HCT116 (cell line): ENCODE data around the gene TMEM132A. TPM values are rescaled to one million over a fixed set of nuclear protein-coding genes. Genes with fewer than 3 reads are reported as not detected.

Experiments
- ATAC-seq: fragments of 200-7000 bp; cut with Tn5 transposase; 2 replicates; pipeline ENCODE4 v1.9.1; 2020; ENCODE audit warnings: mild to moderate bottlenecking, moderate library complexity
- BruUV-seq: library from RNA; stranded (reverse); fragments of 400-500 nt; replicated peaks from 2 replicates; lab custom pipeline; 2021; lab: Mats Ljungman, UMichigan
- CTCF ChIA-PET: fragments of 300-600 bp; sonication (Branson Sonifier 250); formaldehyde crosslinking; loops from one replicate; lab custom pipeline; 2021; ENCODE audit warnings: antibody characterized with exemption; lab: Charles Lee
- POLR2A ChIA-PET: fragments of 300-600, 350-600 bp; sonication (Branson Sonifier 250); formaldehyde crosslinking; loops from one replicate; lab custom pipeline; 2021; ENCODE audit warnings: antibody characterized with exemption; lab: Charles Lee
- RAD21 ChIA-PET, 2 experiments: fragments of 300-600 bp; sonication (Branson Sonifier 250); formaldehyde crosslinking; loops; one replicate each; lab custom pipeline; 2023; ENCODE audit warnings: low total read pairs in 2 of 2; ENCODE audit not compliant: uncharacterized antibody in 2 of 2, unreplicated experiment in 2 of 2, low non-redundant PET in 1 of 2; lab: Charles Lee
- DNase-seq: peaks from one replicate; pipeline ENCODE4 v3.0.0-alpha.2; 2010; ENCODE audit warnings: low read depth, low spot score
- H2AFZ ChIP-seq: fragments of 200-600 bp; shearing (Covaris generic), sonication (generic); 2 replicates; pipeline ENCODE4 v1.6.1; 2017; ENCODE audit warnings: low read depth, mixed run types, mixed read lengths, antibody characterized with exemption, low read length; ENCODE audit not compliant: poor library complexity, severe bottlenecking
- H3K27ac ChIP-seq: 2 replicates; pipeline ENCODE4 v1.5.1; 2012; ENCODE audit warnings: low read depth, low read length
- H3K27me3 ChIP-seq: fragments of 200-600 bp; sonication (generic); 2 replicates; pipeline ENCODE4 v1.6.1; 2016; ENCODE audit warnings: mixed run types, low read length, mixed read lengths; ENCODE audit not compliant: insufficient read depth
- H3K36me3 ChIP-seq, 2 experiments: fragments of 200-500 bp in 1 of 2; fragments of 200-600 bp in 1 of 2; sonication (Bioruptor generic) in 1 of 2; sonication (generic) in 1 of 2; 2 replicates each; pipeline versions ENCODE4 v1.5.1 to v1.6.1; 2014 to 2016; ENCODE audit warnings: low read length in 2 of 2, inconsistent platforms in 1 of 2, mixed read lengths in 1 of 2, mixed run types in 1 of 2; ENCODE audit not compliant: insufficient read depth in 2 of 2, control insufficient read depth in 1 of 2
- H3K4me1 ChIP-seq, 2 experiments: fragments of 200-600 bp in 1 of 2; sonication (generic) in 1 of 2; 2 replicates each; pipeline versions ENCODE4 v1.5.1 to v1.6.1; 2012 to 2017; ENCODE audit warnings: low read length in 2 of 2, inconsistent platforms in 1 of 2, mild to moderate bottlenecking in 1 of 2, mixed read lengths in 1 of 2, mixed run types in 1 of 2, moderate library complexity in 1 of 2; ENCODE audit not compliant: insufficient read depth in 2 of 2, control insufficient read depth in 1 of 2
- H3K4me2 ChIP-seq: fragments of 200-600 bp; sonication (generic); 2 replicates; pipeline ENCODE4 v1.6.1; 2017; ENCODE audit warnings: mixed run types, low read length, mixed read lengths
- H3K4me3 ChIP-seq, 2 experiments: fragments of 200-600 bp in 1 of 2; sonication (generic) in 1 of 2; replicated peaks in 1 of 2; 2 replicates each; pipeline ENCODE4 v1.5.1; 2011 to 2016; ENCODE audit warnings: low read length in 2 of 2, control low read depth in 1 of 2, low read depth in 1 of 2, mild to moderate bottlenecking in 1 of 2, mixed read lengths in 1 of 2, mixed run types in 1 of 2
- H3K79me2 ChIP-seq: fragments of 200-600 bp; sonication (generic); 2 replicates; pipeline ENCODE4 v1.6.1; 2017; ENCODE audit warnings: mild to moderate bottlenecking, mixed run types, low read length, moderate library complexity, mixed read lengths; ENCODE audit not compliant: insufficient read depth
- H3K9ac ChIP-seq: fragments of 200-600 bp; sonication (generic); 2 replicates; pipeline ENCODE4 v1.6.1; 2016; ENCODE audit warnings: low read length, mixed read lengths
- H3K9me2 ChIP-seq: fragments of 200-600 bp; sonication (generic), shearing (Covaris generic); 2 replicates; pipeline ENCODE4 v1.6.1; 2017; ENCODE audit warnings: mixed run types, mild to moderate bottlenecking, moderate library complexity; ENCODE audit not compliant: insufficient read depth
- H3K9me3 ChIP-seq, 2 experiments: fragments of 200-500 bp in 1 of 2; fragments of 200-600 bp in 1 of 2; sonication (Bioruptor generic) in 1 of 2; sonication (generic) in 1 of 2; 2 replicates each; pipeline ENCODE4 v1.6.1; 2014 to 2017; ENCODE audit warnings: low read length in 2 of 2, mixed read lengths in 2 of 2, inconsistent platforms in 1 of 2, low read depth in 1 of 2, mild to moderate bottlenecking in 1 of 2, mixed run types in 1 of 2, moderate library complexity in 1 of 2; ENCODE audit not compliant: control insufficient read depth in 1 of 2, insufficient read depth in 1 of 2
- H4K20me1 ChIP-seq: fragments of 200-600 bp; sonication (generic), shearing (Covaris generic); 2 replicates; pipeline ENCODE4 v1.6.1; 2017; ENCODE audit warnings: mixed run types, mild to moderate bottlenecking, moderate library complexity; ENCODE audit not compliant: insufficient read depth
- CBX3 ChIP-seq: IDR thresholded peaks from 2 replicates; pipeline ENCODE4 v1.6.1; 2012; ENCODE audit warnings: low read depth
- EGR1 ChIP-seq: IDR thresholded peaks from 2 replicates; pipeline ENCODE4 v1.6.1; 2012; ENCODE audit warnings: low read depth
- ELF1 ChIP-seq: IDR thresholded peaks from 2 replicates; pipeline ENCODE4 v1.6.1; 2012; ENCODE audit warnings: low read depth, borderline replicate concordance
- EZH2 ChIP-seq: fragments of 200-600 bp; sonication (generic); IDR thresholded peaks from 2 replicates; pipeline ENCODE4 v1.6.1; 2017; ENCODE audit warnings: antibody characterized with exemption, mixed run types
- POLR2AphosphoS5 ChIP-seq: IDR thresholded peaks from 2 replicates; pipeline ENCODE4 v1.6.1; 2011; ENCODE audit warnings: mild to moderate bottlenecking, low read depth, low read length, moderate library complexity
- SIN3A ChIP-seq: IDR thresholded peaks from 2 replicates; pipeline ENCODE4 v1.6.1; 2012; ENCODE audit warnings: low read depth
- SRF ChIP-seq: IDR thresholded peaks from 2 replicates; pipeline ENCODE4 v1.6.1; 2012; ENCODE audit warnings: low read depth
- TCF7L2 ChIP-seq: IDR thresholded peaks from 2 replicates; pipeline ENCODE4 v1.7.0; 2011; ENCODE audit warnings: borderline replicate concordance, inconsistent platforms; ENCODE audit not compliant: insufficient read depth, insufficient read length; ENCODE audit errors: extremely low read depth
- ZFX ChIP-seq: fragments of 450-650 bp; IDR thresholded peaks from 2 replicates; pipeline ENCODE4 v1.6.1; 2017
- intact Hi-C: fragments of 100-400 bp; cut with micrococcal nuclease; formaldehyde crosslinking; loops from 2 replicates; pipeline ENCODE4 v1.10.0; 2022
- total RNA-seq: library from RNA; stranded (reverse); gene quantifications from one replicate; pipeline ENCODE4 v1.2.1, GENCODE V29; 2021; ENCODE audit not compliant: unreplicated experiment
- TF ChIP-seq, protein P1 (sequence below): IDR thresholded peaks from 2 replicates; pipeline ENCODE4 v1.6.1; 2012; ENCODE audit warnings: low read depth
- TF ChIP-seq, protein P2 (sequence below): IDR thresholded peaks from 2 replicates; pipeline ENCODE4 v1.6.1; 2012
- TF ChIP-seq, protein P3 (sequence below), 3 experiments: fragments of 200-600 bp in 1 of 3; sonication (generic) in 1 of 3; IDR thresholded peaks in 2 of 3; conservative IDR thresholded peaks in 1 of 3; 2 replicates each; pipeline ENCODE4 v1.5.1; 2012 to 2017; ENCODE audit warnings: low read depth in 2 of 3, low read length in 2 of 3, antibody characterized with exemption in 1 of 3, borderline replicate concordance in 1 of 3, control low read depth in 1 of 3, mild to moderate bottlenecking in 1 of 3, mixed read lengths in 1 of 3, mixed run types in 1 of 3, moderate library complexity in 1 of 3; ENCODE audit not compliant: insufficient read depth in 1 of 3
- TF ChIP-seq, protein P4 (sequence below): IDR thresholded peaks from 2 replicates; pipeline ENCODE4 v1.6.1; 2011; ENCODE audit warnings: mild to moderate bottlenecking, low read length, moderate library complexity; ENCODE audit not compliant: insufficient replicate concordance; ENCODE audit errors: extremely low read depth

The TMEM132A gene
- total RNA-seq, 1 experiment from 2014 or later: 120 TPM

DNA sequence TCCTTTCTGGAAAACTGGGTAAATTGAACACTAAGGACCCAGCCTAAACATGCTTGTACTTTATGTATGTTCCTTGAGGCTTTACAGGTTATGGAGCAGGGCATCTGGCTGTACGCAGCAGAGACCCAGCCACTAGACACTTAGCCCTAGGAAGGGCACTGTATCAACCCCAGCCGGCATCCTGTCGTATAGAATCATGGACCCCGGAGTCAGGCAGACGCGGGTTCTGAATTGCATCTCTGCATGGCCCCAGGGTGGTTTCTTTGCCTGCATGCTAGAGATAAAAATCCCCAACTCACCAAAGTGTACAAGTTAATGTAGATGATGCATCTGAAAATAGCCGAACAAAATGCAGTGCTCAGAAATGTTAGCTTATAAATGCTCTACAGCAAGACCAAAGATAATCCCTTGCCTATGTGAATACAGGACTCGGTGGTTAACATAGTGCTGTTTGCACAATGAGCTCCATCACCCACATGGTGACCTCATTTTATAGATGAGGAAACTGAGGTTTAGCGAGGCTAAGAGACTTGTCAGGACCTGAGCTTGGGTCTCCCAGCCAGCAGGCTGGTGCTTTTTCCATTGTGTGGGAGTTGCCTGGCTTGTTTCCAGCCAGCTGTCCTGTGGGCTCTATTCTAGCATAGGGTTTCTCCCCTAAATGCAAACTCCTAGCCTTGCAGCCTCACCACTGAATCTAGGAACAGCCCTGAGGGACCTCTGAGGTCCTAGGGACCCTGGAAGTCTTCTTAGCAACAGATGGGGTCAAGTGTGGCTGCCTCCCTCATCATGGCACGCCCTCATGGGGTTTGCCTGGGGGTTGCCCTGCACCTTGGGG, 54.5 kb downstream of the TMEM132A start:
- H3K9me2 ChIP-seq: no peaks in the 10 kb centered on the region
- H3K27me3 ChIP-seq: no peaks in the 10 kb centered on the region; the same call in 1 of the 2 replicates
- no TSS peak for BruUV-seq
- no peaks in the 10 kb centered on the region for H4K20me1 ChIP-seq
- TF ChIP-seq EGR1 (no peak), ZFX (no peak), SIN3A (no peak), CBX3 (no peak), TCF7L2 (no peak), SRF (no peak), POLR2AphosphoS5 (no peak), EZH2 (no peak), ELF1 (no peak)
- TF ChIP-seq, protein P1, sequence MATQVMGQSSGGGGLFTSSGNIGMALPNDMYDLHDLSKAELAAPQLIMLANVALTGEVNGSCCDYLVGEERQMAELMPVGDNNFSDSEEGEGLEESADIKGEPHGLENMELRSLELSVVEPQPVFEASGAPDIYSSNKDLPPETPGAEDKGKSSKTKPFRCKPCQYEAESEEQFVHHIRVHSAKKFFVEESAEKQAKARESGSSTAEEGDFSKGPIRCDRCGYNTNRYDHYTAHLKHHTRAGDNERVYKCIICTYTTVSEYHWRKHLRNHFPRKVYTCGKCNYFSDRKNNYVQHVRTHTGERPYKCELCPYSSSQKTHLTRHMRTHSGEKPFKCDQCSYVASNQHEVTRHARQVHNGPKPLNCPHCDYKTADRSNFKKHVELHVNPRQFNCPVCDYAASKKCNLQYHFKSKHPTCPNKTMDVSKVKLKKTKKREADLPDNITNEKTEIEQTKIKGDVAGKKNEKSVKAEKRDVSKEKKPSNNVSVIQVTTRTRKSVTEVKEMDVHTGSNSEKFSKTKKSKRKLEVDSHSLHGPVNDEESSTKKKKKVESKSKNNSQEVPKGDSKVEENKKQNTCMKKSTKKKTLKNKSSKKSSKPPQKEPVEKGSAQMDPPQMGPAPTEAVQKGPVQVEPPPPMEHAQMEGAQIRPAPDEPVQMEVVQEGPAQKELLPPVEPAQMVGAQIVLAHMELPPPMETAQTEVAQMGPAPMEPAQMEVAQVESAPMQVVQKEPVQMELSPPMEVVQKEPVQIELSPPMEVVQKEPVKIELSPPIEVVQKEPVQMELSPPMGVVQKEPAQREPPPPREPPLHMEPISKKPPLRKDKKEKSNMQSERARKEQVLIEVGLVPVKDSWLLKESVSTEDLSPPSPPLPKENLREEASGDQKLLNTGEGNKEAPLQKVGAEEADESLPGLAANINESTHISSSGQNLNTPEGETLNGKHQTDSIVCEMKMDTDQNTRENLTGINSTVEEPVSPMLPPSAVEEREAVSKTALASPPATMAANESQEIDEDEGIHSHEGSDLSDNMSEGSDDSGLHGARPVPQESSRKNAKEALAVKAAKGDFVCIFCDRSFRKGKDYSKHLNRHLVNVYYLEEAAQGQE: no peak
- TF ChIP-seq, protein P2, sequence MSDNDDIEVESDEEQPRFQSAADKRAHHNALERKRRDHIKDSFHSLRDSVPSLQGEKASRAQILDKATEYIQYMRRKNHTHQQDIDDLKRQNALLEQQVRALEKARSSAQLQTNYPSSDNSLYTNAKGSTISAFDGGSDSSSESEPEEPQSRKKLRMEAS: no peak
- TF ChIP-seq, protein P3, sequence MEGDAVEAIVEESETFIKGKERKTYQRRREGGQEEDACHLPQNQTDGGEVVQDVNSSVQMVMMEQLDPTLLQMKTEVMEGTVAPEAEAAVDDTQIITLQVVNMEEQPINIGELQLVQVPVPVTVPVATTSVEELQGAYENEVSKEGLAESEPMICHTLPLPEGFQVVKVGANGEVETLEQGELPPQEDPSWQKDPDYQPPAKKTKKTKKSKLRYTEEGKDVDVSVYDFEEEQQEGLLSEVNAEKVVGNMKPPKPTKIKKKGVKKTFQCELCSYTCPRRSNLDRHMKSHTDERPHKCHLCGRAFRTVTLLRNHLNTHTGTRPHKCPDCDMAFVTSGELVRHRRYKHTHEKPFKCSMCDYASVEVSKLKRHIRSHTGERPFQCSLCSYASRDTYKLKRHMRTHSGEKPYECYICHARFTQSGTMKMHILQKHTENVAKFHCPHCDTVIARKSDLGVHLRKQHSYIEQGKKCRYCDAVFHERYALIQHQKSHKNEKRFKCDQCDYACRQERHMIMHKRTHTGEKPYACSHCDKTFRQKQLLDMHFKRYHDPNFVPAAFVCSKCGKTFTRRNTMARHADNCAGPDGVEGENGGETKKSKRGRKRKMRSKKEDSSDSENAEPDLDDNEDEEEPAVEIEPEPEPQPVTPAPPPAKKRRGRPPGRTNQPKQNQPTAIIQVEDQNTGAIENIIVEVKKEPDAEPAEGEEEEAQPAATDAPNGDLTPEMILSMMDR (IDR thresholded peaks at IDR 0.05 in 2 of 3, conservative IDR thresholded peaks at IDR 0.05 in 1 of 3; ENCODE audit: borderline replicate concordance in 1 of 3, insufficient read depth in 1 of 3, low read depth in 2 of 3, low read length in 2 of 3): no peak
- TF ChIP-seq, protein P4, sequence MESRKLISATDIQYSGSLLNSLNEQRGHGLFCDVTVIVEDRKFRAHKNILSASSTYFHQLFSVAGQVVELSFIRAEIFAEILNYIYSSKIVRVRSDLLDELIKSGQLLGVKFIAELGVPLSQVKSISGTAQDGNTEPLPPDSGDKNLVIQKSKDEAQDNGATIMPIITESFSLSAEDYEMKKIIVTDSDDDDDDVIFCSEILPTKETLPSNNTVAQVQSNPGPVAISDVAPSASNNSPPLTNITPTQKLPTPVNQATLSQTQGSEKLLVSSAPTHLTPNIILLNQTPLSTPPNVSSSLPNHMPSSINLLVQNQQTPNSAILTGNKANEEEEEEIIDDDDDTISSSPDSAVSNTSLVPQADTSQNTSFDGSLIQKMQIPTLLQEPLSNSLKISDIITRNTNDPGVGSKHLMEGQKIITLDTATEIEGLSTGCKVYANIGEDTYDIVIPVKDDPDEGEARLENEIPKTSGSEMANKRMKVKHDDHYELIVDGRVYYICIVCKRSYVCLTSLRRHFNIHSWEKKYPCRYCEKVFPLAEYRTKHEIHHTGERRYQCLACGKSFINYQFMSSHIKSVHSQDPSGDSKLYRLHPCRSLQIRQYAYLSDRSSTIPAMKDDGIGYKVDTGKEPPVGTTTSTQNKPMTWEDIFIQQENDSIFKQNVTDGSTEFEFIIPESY: no peak
- H3K27ac ChIP-seq: no peak overlapping the region
- ATAC-seq (no peak), DNase-seq (no peak)
- H3K36me3 ChIP-seq: no peaks in the 10 kb centered on the region
- H3K4me1 ChIP-seq: no peaks in the 10 kb centered on the region
- no peak overlapping the region for H2AFZ ChIP-seq
- no peaks in the 10 kb centered on the region for H3K79me2 ChIP-seq
- H3K9ac ChIP-seq: no peak overlapping the region
- CTCF ChIA-PET: no interaction called here
- POLR2A ChIA-PET: no interaction called here
- intact Hi-C loops: no loop called here
- no peaks in the 10 kb centered on the region for H3K9me3 ChIP-seq
- H3K4me2 ChIP-seq: no peak overlapping the region
- RAD21 ChIA-PET: no interaction called here
- H3K4me3 ChIP-seq: no peak overlapping the region
